ENCODE data around the gene COX10. TPM values are rescaled to one million over a fixed set of nuclear protein-coding genes. Genes with fewer than 3 reads are reported as not detected.

The COX10 gene
- total RNA-seq, 1 donor from 2014 or later = 18.4 TPM

DNA sequence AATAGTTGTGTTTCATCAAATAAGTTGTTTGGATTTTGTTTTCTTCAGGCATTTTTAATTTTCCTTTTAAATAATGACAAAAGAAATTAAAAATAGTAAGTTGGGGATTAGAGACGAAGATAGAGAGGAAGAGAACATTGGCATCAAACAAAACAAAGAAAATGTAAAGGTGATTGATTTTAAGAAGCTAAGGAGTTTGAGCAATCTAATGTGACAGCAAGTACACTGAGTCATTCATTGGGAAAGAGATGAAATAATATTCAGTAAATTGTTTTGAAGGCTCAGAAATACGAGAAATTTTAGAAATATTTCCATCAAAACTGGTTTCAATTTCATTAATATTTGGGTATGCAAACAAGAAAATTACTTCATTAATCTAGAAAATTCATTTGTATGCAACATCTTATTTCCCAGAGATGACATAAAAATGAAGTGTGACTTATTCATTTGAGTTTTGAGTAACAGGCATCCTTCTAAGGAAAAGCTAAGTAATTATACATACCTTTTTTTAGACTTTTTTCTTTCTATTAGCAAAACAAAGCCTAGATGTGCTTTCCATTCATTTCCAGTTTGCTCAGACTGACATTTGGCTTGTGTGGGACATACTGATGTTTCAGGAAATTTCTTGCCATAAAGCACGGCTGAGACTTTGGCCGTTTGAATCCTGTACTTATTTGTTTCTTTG, 66.7 kb downstream of the COX10 start:
- H3K36me3 Mint-ChIP-seq = no peaks in the 10 kb centered on the region
- H3K4me1 Mint-ChIP-seq = peaks cover 4% of the 10 kb centered on the region
- no peak for DNase-seq (ENCODE audit: low spot score in 2 of 2, unreplicated experiment in 2 of 2)
- TF ChIP-seq CTCF (IDR thresholded peaks at IDR 0.05; ENCODE audit: unreplicated experiment) = no peak
- H3K4me3 Mint-ChIP-seq = no peak overlapping the region
- no peak overlapping the region for H3K27ac Mint-ChIP-seq
- H3K9me3 Mint-ChIP-seq = peaks cover under 1% of the 10 kb centered on the region
- H3K27me3 Mint-ChIP-seq (ENCODE audit: low read depth) = no peaks in the 10 kb centered on the region

- DNase-seq (ENCODE audit: low spot score in 2 of 2, unreplicated experiment in 2 of 2) = no peak
- no peak for TF ChIP-seq CTCF (IDR thresholded peaks at IDR 0.05; ENCODE audit: unreplicated experiment)
- Mint-ChIP-seq H3K27ac (no peak overlapping the region), H3K36me3 (no peaks in the 10 kb centered on the region), H3K9me3 (no peaks in the 10 kb centered on the region), H3K27me3 (ENCODE audit: low read depth) (no peaks in the 10 kb centered on the region), H3K4me1 (peaks cover 8% of the 10 kb centered on the region), H3K4me3 (no peak overlapping the region)
Measured at GRCh38 chr17:14138649-14139048, 69.3 kb downstream of the COX10 start.

- Mint-ChIP-seq H3K9me3 (peaks cover 21% of the 10 kb centered on the region), H3K4me1 (peaks cover 15% of the 10 kb centered on the region), H3K36me3 (peaks cover 10% of the 10 kb centered on the region), H3K27me3 (ENCODE audit: low read depth) (no peaks in the 10 kb centered on the region), H3K27ac (no peak overlapping the region), H3K4me3 (no peak overlapping the region)
- DNase-seq (ENCODE audit: low spot score in 2 of 2, unreplicated experiment in 2 of 2) = no peak
- TF ChIP-seq CTCF (IDR thresholded peaks at IDR 0.05; ENCODE audit: unreplicated experiment) = no peak
Measured at GRCh38 chr17:14143688-14144087, 74.4 kb downstream of the COX10 start.

GRCh38 chr17:14144508-14144907, 75.2 kb downstream of the COX10 start:
- Mint-ChIP-seq H3K9me3 (peaks cover 21% of the 10 kb centered on the region), H3K4me3 (no peak overlapping the region), H3K36me3 (peaks cover 10% of the 10 kb centered on the region), H3K27me3 (ENCODE audit: low read depth) (no peaks in the 10 kb centered on the region), H3K4me1 (peaks cover 15% of the 10 kb centered on the region), H3K27ac (no peak overlapping the region)
- TF ChIP-seq CTCF (IDR thresholded peaks at IDR 0.05; ENCODE audit: unreplicated experiment) = no peak
- no peak for DNase-seq (ENCODE audit: low spot score in 2 of 2, unreplicated experiment in 2 of 2)

- Mint-ChIP-seq H3K36me3 (peaks cover 10% of the 10 kb centered on the region), H3K4me1 (peaks cover 1% of the 10 kb centered on the region), H3K9me3 (peaks cover 22% of the 10 kb centered on the region), H3K27ac (no peak overlapping the region), H3K27me3 (ENCODE audit: low read depth) (no peaks in the 10 kb centered on the region), H3K4me3 (no peak overlapping the region)
- no peak for TF ChIP-seq CTCF (IDR thresholded peaks at IDR 0.05; ENCODE audit: unreplicated experiment)
- no peak for DNase-seq (ENCODE audit: low spot score in 2 of 2, unreplicated experiment in 2 of 2)
Measured at GRCh38 chr17:14149751-14150150, 80.4 kb downstream of the COX10 start.

All from mesothelial cell of epicardium (in vitro differentiated cells).